ENCODE measurements around the gene CPT1C.

Gene CPT1C

GRCh38 chr19:49662011-49662410 lies 28.9 kb upstream of the CPT1C start:
- no peak for FAIRE-seq

DNA sequence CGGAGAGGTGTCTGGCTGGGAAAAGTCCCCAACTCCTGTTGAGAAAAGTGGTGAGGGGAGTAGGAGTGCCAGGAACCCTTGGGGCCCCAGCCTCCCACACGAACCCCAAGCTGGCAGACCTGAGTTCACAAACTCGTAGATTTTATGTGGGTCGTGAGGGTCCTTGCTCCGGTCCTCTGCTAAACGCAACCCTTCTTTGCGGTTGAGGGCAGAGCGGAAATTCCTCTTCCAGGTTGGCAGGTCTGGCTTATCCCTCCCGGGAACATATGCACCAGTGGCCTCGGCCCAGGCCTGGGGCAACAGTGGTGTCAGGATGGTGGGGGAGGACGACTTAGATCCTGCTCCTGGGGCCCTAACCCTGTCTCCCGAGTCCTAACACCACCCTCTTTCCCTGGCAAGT lies 27.7 kb upstream of the CPT1C start:
- no peak for FAIRE-seq

- FAIRE-seq: no peak
Observed at GRCh38 chr19:49664171-49665035, 26.5 kb upstream of the CPT1C start.

- no peak for FAIRE-seq
Observed at GRCh38 chr19:49665036-49665350, 25.9 kb upstream of the CPT1C start.

GRCh38 chr19:49665351-49666119 lies 25.4 kb upstream of the CPT1C start, which contains the start of the genes BCL2L12 and IRF3:
Gene BCL2L12 (plus strand): TSS chr19:49665933. CDS start chr19:49666693, 760 bp downstream.
Gene IRF3 (minus strand): TSS chr19:49665857. CDS start chr19:49664838, 1,019 bp downstream.
- peak; percentile 94 for FAIRE-seq

DNA sequence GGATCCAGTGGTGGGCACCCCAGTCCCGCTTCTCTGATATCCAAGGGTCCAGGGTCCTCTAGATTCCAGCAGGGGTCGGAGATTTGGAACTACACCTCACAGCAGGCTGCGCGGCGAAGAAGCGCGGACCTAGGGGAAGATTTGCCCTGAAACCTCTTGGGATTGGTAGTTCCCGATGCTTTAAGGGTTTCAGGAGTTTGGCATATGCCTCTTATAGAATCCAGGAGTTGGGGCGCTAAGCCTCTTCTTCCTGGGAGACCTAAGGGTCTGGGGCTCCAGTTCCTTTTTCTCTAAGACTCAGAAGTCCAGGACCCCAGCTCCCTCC lies 24.8 kb upstream of the CPT1C start:
- FAIRE-seq: no peak

DNA sequence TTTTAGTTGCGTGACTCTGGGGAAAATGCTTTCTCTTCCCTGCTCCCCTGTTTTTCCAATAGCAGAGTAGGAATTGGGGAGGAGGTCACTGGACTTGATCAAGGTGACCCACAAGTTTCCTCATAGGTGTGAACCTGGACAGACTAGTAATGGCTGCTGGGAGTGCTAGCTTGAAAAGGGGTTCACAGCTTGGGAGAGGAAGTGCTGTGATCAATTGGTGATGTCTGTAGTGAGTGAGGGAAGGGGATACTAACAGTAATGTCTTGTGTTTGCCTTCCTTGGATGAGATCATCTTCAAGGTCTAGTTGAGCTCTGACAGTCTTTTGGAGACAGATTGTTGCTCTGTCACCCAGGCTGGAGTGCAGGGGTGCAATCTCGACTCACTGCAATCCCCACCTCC lies 23.4 kb upstream of the CPT1C start:
- no peak for FAIRE-seq

DNA sequence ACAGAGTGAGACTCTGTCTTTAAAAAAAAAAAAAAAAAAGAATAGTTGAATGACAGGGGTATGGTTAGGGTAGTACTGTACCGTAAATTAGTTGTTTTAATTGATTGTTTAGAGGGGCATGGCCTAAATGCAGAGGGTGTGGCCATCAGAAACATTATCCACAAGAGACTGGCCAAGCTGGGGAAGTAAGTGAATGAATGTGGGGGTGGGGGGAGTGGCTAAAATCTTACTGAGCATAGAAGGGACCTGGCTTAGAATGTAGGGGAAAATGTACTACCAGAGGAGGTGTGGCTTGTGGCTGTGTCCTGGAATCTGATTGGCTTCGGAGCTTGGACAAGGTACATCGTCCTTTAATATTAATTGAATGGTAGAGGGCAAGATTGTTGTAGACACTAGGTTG lies 21.4 kb upstream of the CPT1C start:
- no peak for FAIRE-seq

- no peak for FAIRE-seq
Observed at GRCh38 chr19:49672131-49672919, 18.6 kb upstream of the CPT1C start.

DNA sequence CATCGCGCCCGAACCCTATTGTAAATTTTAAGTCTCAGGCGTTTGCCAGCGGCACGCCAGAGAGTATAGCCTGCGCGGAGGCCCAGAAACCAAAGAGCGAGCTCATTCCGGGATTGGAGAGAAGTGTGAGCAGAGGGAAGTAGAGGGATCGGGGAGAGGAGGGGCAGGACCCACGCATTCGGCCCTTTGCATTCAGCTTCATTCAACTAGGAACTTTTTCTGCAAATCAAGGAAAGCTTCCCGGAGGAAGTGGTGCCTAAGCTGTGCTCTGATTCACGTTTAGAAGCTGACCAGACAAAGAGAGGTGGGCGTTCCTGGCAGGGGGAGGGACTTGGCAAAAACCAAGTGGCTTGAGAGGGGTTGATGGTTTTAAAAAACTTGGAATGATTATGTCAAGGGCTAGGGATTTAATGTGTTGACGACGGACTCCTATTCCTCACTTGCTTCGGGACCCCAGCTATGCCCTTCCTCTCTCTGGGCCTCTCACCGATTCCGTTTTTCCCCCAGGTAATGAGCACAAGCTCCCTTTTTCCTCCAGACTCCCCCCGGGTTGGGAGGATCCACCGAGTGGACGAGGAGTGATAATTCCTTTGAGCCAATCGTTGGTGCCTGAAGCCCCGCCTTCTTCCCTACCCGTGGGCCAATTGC lies 14.7 kb upstream of the CPT1C start:
- no peak for FAIRE-seq

- FAIRE-seq: peak; percentile 100
Observed at GRCh38 chr19:49676784-49677230, 14.1 kb upstream of the CPT1C start.

- no peak for FAIRE-seq
Observed at GRCh38 chr19:49677231-49677900, 13.6 kb upstream of the CPT1C start, which contains the start of gene PRMT1. Gene PRMT1 (plus strand): TSS chr19:49677271. CDS start chr19:49677281, 10 bp downstream.

- no peak for FAIRE-seq
Observed at GRCh38 chr19:49677901-49678674, 12.8 kb upstream of the CPT1C start.

- FAIRE-seq: no peak
Observed at GRCh38 chr19:49678985-49679770, 11.7 kb upstream of the CPT1C start.

GRCh38 chr19:49679771-49680413 lies 11.0 kb upstream of the CPT1C start:
- no peak for FAIRE-seq

DNA sequence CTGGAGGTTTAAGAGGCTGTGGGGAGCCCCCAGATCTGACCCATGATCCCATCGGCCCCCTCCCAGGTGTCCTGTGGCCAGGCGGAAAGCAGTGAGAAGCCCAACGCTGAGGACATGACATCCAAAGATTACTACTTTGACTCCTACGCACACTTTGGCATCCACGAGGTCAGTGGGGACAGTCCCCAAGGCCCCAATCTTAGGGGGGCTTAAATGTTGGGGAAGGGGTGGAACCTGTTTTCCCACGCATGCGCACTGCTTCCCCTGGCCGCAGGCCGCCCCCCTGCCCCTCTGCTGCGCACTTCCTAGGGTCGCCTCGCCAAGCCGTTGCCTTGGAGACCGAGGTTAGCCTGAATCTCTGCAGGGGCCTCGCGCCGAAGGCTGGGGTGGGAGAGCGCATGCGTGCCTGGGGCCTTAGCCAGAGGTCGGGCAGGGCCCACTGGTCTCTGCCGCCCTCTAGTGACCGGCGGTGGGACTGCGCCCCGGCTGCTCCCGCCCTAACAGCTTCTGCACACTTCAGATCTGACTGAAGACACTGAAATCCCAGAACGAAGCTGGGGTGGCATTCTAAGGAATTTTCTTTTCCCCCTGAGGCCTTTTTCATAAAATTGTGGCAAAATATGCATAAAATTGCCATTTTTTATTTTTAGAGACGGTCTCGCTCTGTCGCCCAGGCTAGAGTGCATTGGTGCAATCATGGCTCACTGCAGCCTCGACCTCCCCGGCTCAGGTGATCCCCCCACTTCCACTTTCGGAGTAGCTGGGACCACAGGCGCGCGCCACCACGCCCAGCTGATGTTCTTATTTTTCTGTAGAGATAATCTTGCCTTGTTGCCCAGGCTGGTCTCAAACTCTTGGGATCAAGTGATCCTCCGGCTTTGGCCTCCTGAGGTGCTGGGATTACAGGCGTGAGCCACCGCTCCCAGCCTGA lies 10.2 kb upstream of the CPT1C start:
- no peak for FAIRE-seq

DNA sequence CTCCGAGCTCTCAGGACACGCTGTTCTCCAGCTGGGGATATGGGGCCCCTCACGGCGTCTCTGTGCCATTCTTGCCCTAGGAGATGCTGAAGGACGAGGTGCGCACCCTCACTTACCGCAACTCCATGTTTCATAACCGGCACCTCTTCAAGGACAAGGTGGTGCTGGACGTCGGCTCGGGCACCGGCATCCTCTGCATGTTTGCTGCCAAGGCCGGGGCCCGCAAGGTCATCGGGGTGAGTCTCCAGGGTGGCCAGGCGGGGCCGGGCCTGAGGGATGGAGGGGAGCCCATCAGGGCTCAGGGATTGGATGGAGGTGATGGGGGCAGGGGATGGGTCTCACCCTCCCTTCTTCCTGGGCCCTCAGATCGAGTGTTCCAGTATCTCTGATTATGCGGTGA lies 9.1 kb upstream of the CPT1C start:
- FAIRE-seq: no peak

- FAIRE-seq: no peak
Observed at GRCh38 chr19:49682274-49682673, 8.6 kb upstream of the CPT1C start.

- FAIRE-seq: no peak
Observed at GRCh38 chr19:49683814-49684250, 7.1 kb upstream of the CPT1C start.
